Astrocyte (in vitro differentiated cells and primary cell): ENCODE data around the gene NOPCHAP1. TPM values are rescaled to one million over a fixed set of nuclear protein-coding genes. Genes with fewer than 3 reads are reported as not detected.

Source experiments
- DNase-seq: peaks from one replicate; pipeline ENCODE4 v3.0.0-alpha.2; 2010; ENCODE audit warnings: low read depth
- FAIRE-seq: peaks from 2 replicates; lab custom pipeline; 2011; peaks lifted over from hg19 to GRCh38; lab: Jason Lieb, UNC
- H2AFZ ChIP-seq: 2 replicates; pipeline ENCODE4 v1.6.0; 2012; ENCODE audit warnings: low read depth, low read length, inconsistent platforms
- H3K27ac ChIP-seq: 2 replicates; pipeline ENCODE4 v1.5.1; 2011; ENCODE audit warnings: low read depth, low read length, inconsistent platforms
- H3K27me3 ChIP-seq: 2 replicates; pipeline ENCODE4 v1.6.0; 2011; ENCODE audit warnings: low read length, inconsistent platforms; ENCODE audit not compliant: insufficient read depth
- H3K36me3 ChIP-seq: 2 replicates; pipeline ENCODE4 v1.5.1; 2011; ENCODE audit warnings: low read length, inconsistent platforms; ENCODE audit not compliant: insufficient read depth
- H3K4me1 ChIP-seq: 2 replicates; pipeline ENCODE4 v1.5.1; 2011; ENCODE audit warnings: low read length, inconsistent platforms; ENCODE audit not compliant: insufficient read depth
- H3K4me2 ChIP-seq: 2 replicates; pipeline ENCODE4 v1.6.0; 2012; ENCODE audit warnings: low read length, inconsistent platforms
- H3K4me3 ChIP-seq: 2 replicates; pipeline ENCODE4 v1.5.1; 2011; ENCODE audit warnings: low read depth, mild to moderate bottlenecking, low read length, inconsistent platforms; ENCODE audit not compliant: insufficient read depth
- H3K79me2 ChIP-seq: 2 replicates; pipeline ENCODE4 v1.6.0; 2012; ENCODE audit warnings: mild to moderate bottlenecking, low read length, inconsistent platforms; ENCODE audit not compliant: insufficient read depth
- H3K9ac ChIP-seq: 2 replicates; pipeline ENCODE4 v1.6.0; 2012; ENCODE audit warnings: mild to moderate bottlenecking, low read length, inconsistent platforms
- H3K9me3 ChIP-seq: 2 replicates; pipeline ENCODE4 v1.5.1; 2012; ENCODE audit warnings: low read depth, mild to moderate bottlenecking, low read length, inconsistent platforms; ENCODE audit not compliant: insufficient read depth
- H4K20me1 ChIP-seq: 2 replicates; pipeline ENCODE4 v1.6.0; 2012; ENCODE audit warnings: low read length, inconsistent platforms; ENCODE audit not compliant: insufficient read depth
- H3K27ac Mint-ChIP-seq: one replicate; pipeline ENCODE4 v1.8.0; 2021; ENCODE audit warnings: mild to moderate bottlenecking, mixed read lengths; ENCODE audit not compliant: unreplicated experiment
- H3K27me3 Mint-ChIP-seq: one replicate; pipeline ENCODE4 v1.8.0; 2021; ENCODE audit warnings: low read depth, mixed read lengths; ENCODE audit not compliant: unreplicated experiment
- H3K36me3 Mint-ChIP-seq: one replicate; pipeline ENCODE4 v1.8.0; 2021; ENCODE audit warnings: low read depth, mixed read lengths; ENCODE audit not compliant: unreplicated experiment
- H3K4me1 Mint-ChIP-seq: one replicate; pipeline ENCODE4 v1.8.0; 2021; ENCODE audit warnings: low read depth, mixed read lengths; ENCODE audit not compliant: unreplicated experiment
- H3K4me3 Mint-ChIP-seq: one replicate; pipeline ENCODE4 v1.8.0; 2021; ENCODE audit warnings: mild to moderate bottlenecking, moderate library complexity, mixed read lengths; ENCODE audit not compliant: unreplicated experiment
- H3K9me3 Mint-ChIP-seq: one replicate; pipeline ENCODE4 v1.8.0; 2021; ENCODE audit warnings: mild to moderate bottlenecking, mixed read lengths; ENCODE audit not compliant: unreplicated experiment
- EZH2 ChIP-seq: IDR thresholded peaks from 2 replicates; pipeline ENCODE4 v1.6.1; 2012; ENCODE audit warnings: mild to moderate bottlenecking, low read length, inconsistent platforms; ENCODE audit not compliant: insufficient read depth
- total RNA-seq: library from RNA; stranded (reverse); gene quantifications from 2 replicates; pipeline ENCODE4 v1.2.1, GENCODE V29; 2021
- TF ChIP-seq, protein P1 (sequence below): IDR thresholded peaks from 2 replicates; pipeline ENCODE4 v1.5.1; 2011; ENCODE audit warnings: low read depth, mild to moderate bottlenecking, inconsistent platforms, low read length, moderate library complexity; ENCODE audit not compliant: insufficient read depth

NOPCHAP1 gene
- total RNA-seq, 1 donor from 2014 or later = 26.8 TPM

DNA sequence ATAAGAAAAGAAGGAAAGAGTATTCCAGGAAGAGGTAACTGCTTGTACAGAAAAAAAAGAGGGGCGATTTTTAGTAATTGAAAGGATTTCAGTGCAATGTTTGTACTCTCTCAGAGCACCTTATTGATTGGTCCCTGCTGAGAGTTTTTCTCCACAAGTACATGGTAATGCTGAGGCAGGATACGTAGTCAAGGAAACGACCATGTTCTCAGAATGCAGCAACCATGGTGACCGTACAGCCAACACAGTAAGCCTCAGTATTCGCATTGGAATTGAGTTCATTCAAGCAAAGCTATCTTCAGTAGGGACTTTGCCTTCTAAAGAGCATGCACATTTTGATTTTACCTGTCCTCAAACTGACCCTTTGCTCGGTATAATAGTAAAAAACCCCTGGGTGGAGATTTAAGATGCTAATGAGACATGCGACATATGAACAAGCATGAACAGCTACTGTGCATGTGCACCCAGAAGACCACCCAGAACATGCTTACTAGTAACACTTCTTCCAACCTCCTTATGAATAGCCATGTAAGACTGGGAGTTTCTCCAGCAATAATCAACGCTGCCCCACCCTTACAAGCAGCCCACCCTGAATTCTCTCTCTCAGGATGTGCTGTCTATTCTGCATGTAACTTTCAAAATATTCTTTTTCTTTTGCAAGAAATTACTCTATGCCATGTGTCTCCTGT, 21.8 kb upstream of the NOPCHAP1 start:
- no peak overlapping the region for H2AFZ ChIP-seq
- FAIRE-seq = no peak

DNA sequence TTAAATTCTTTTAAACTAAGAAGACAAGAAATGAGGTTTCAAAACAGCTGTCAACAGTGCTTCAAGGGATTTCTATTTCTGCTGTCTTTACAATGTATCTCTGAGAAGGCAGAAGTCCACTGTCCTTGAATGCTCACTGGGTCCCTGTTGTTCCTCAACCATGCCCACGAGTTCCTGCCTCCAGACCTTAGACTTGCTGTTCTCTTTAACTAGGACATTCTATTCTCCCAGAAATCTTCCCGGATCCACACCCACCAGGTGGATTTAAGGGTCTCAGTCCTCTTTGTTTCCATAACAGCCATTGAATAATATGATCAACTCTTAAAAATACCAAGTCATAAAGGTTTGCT, 21.3 kb upstream of the NOPCHAP1 start:
- no peak for TF ChIP-seq EZH2
- TF ChIP-seq, protein P1, sequence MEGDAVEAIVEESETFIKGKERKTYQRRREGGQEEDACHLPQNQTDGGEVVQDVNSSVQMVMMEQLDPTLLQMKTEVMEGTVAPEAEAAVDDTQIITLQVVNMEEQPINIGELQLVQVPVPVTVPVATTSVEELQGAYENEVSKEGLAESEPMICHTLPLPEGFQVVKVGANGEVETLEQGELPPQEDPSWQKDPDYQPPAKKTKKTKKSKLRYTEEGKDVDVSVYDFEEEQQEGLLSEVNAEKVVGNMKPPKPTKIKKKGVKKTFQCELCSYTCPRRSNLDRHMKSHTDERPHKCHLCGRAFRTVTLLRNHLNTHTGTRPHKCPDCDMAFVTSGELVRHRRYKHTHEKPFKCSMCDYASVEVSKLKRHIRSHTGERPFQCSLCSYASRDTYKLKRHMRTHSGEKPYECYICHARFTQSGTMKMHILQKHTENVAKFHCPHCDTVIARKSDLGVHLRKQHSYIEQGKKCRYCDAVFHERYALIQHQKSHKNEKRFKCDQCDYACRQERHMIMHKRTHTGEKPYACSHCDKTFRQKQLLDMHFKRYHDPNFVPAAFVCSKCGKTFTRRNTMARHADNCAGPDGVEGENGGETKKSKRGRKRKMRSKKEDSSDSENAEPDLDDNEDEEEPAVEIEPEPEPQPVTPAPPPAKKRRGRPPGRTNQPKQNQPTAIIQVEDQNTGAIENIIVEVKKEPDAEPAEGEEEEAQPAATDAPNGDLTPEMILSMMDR = no peak
- Histone ChIP-seq H3K4me1 (peaks cover 3% of the 10 kb centered on the region), H3K79me2 (no peaks in the 10 kb centered on the region), H4K20me1 (no peaks in the 10 kb centered on the region), H3K4me2 (no peak overlapping the region), H3K9ac (no peak overlapping the region), H2AFZ (no peak overlapping the region), H3K36me3 (no peaks in the 10 kb centered on the region), H3K9me3 (no peaks in the 10 kb centered on the region), H3K27ac (no peak overlapping the region), H3K27me3 (peaks cover 21% of the 10 kb centered on the region), H3K4me3 (no peak overlapping the region)
- H3K4me3 Mint-ChIP-seq = no peak overlapping the region
- DNase-seq = no peak
- H3K27me3 Mint-ChIP-seq = peaks cover 4% of the 10 kb centered on the region
- FAIRE-seq = no peak
- no peaks in the 10 kb centered on the region for H3K9me3 Mint-ChIP-seq
- H3K27ac Mint-ChIP-seq = no peak overlapping the region
- H3K4me1 Mint-ChIP-seq = peaks cover 7% of the 10 kb centered on the region
- H3K36me3 Mint-ChIP-seq = no peaks in the 10 kb centered on the region

More for the DNA sequence above, 21.8 kb upstream of the NOPCHAP1 start:
- H3K9me3 Mint-ChIP-seq = no peaks in the 10 kb centered on the region
- no peak for DNase-seq
- H3K27me3 ChIP-seq = peaks cover 21% of the 10 kb centered on the region
- H3K4me1 ChIP-seq = peaks cover 8% of the 10 kb centered on the region
- no peaks in the 10 kb centered on the region for H4K20me1 ChIP-seq
- H3K36me3 ChIP-seq = no peaks in the 10 kb centered on the region
- H3K9ac ChIP-seq = no peak overlapping the region
- no peaks in the 10 kb centered on the region for H3K9me3 ChIP-seq
- no peak overlapping the region for H3K27ac Mint-ChIP-seq
- H3K4me3 Mint-ChIP-seq = no peak overlapping the region
- TF ChIP-seq, protein P1 = no peak
- no peak for TF ChIP-seq EZH2
- H3K27me3 Mint-ChIP-seq = peaks cover 4% of the 10 kb centered on the region
- no peak overlapping the region for H3K4me3 ChIP-seq
- peaks cover 9% of the 10 kb centered on the region for H3K4me1 Mint-ChIP-seq
- no peak overlapping the region for H3K4me2 ChIP-seq
- H3K79me2 ChIP-seq = no peaks in the 10 kb centered on the region
- H3K36me3 Mint-ChIP-seq = no peaks in the 10 kb centered on the region
- H3K27ac ChIP-seq = no peak overlapping the region

DNA sequence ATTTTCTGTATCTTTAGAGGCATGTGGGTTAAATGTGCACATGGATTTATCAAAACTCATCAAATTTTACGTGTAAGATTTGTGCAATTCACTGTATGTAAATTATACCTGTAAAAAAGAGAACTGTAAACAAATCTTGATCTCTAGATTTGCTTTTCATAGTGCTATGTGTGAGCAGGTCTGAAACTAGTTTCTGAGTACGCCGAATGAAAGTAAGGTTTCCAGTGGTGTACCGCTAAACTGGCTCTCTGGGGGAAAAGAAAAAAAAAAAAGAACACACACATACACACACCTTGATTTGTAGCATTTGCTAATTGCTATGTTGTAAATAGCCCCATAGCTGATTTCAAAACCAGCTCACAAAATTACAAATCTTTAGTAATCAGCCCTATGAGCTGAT, 19.4 kb upstream of the NOPCHAP1 start:
- H3K4me2 ChIP-seq = no peak overlapping the region
- FAIRE-seq = no peak
- H3K27me3 ChIP-seq = peaks cover 21% of the 10 kb centered on the region
- no peak for TF ChIP-seq EZH2
- TF ChIP-seq, protein P1 = no peak
- H3K4me3 Mint-ChIP-seq = no peak overlapping the region
- H3K9me3 Mint-ChIP-seq = no peaks in the 10 kb centered on the region
- peaks cover 2% of the 10 kb centered on the region for H3K27me3 Mint-ChIP-seq
- peaks cover 6% of the 10 kb centered on the region for H3K4me1 Mint-ChIP-seq
- no peak overlapping the region for H3K27ac ChIP-seq
- H3K79me2 ChIP-seq = no peaks in the 10 kb centered on the region
- no peak overlapping the region for H2AFZ ChIP-seq
- no peaks in the 10 kb centered on the region for H3K9me3 ChIP-seq
- no peak overlapping the region for H3K4me3 ChIP-seq
- no peaks in the 10 kb centered on the region for H3K36me3 Mint-ChIP-seq
- no peaks in the 10 kb centered on the region for H4K20me1 ChIP-seq
- H3K36me3 ChIP-seq = no peaks in the 10 kb centered on the region
- no peak overlapping the region for H3K27ac Mint-ChIP-seq
- no peaks in the 10 kb centered on the region for H3K4me1 ChIP-seq
- H3K9ac ChIP-seq = no peak overlapping the region
- DNase-seq = no peak
